K562 (cell line): ENCODE measurements around the gene FXYD1. TPM values are rescaled to one million over a fixed set of nuclear protein-coding genes. Genes with fewer than 3 reads are reported as not detected.

Experiments used
- GTF2E2 ChIP-seq: fragments of 200-800 bp; sonication (Bioruptor generic); IDR thresholded peaks from 2 replicates; pipeline ENCODE4 v1.6.1; 2016; ENCODE audit warnings: missing genetic modification characterization, missing compliant biosample characterization
- HDAC8 ChIP-seq: fragments of 450-650 bp; IDR thresholded peaks from 2 replicates; pipeline ENCODE4 v1.6.1; 2016; ENCODE audit warnings: mild to moderate bottlenecking, missing genetic modification characterization, moderate library complexity, missing compliant biosample characterization
- HNRNPK ChIP-seq: fragments of 200-400 bp; formaldehyde crosslinking; IDR thresholded peaks from one replicate; pipeline ENCODE4 v1.6.1; 2018; ENCODE audit warnings: mild to moderate bottlenecking, low read depth, low read length; ENCODE audit not compliant: poor library complexity, severe bottlenecking
- IRF2 ChIP-seq: sonication (generic); formaldehyde crosslinking; IDR thresholded peaks from 2 replicates; pipeline ENCODE4 v1.8.1; 2022; ENCODE audit warnings: mild to moderate bottlenecking, missing genetic modification reagents
- KLF6 ChIP-seq: fragments of 250-450 bp; sonication (Bioruptor Pico); IDR thresholded peaks from 2 replicates; pipeline ENCODE4 v1.4.0; 2020; ENCODE audit warnings: mild to moderate bottlenecking, moderate library complexity, borderline replicate concordance
- PYGO2 ChIP-seq: fragments of 450-650 bp; IDR thresholded peaks from 2 replicates; pipeline ENCODE4 v1.6.1; 2016; ENCODE audit warnings: mild to moderate bottlenecking, missing genetic modification characterization, moderate library complexity, missing compliant biosample characterization
- RBM34 ChIP-seq: fragments of 200-400 bp; formaldehyde crosslinking; IDR thresholded peaks from 2 replicates; pipeline ENCODE4 v1.6.1; 2018; ENCODE audit warnings: low read length, borderline replicate concordance; ENCODE audit not compliant: insufficient read depth
- ZFP36 ChIP-seq: fragments of 150-350 bp; IDR thresholded peaks from 2 replicates; pipeline ENCODE4 v1.6.1; 2018; ENCODE audit warnings: low read length, low read depth; ENCODE audit not compliant: partially characterized antibody
- ZNF134 ChIP-seq: fragments of 250-450 bp; sonication (Bioruptor Pico); conservative IDR thresholded peaks from 2 replicates; pipeline ENCODE4 v1.4.0; 2020
- polyA plus RNA-seq, 8 experiments: library from polyadenylated mRNA; depleted of rRNA in 4 of 8; stranded (reverse) in 5 of 8; unstranded in 3 of 8; fragments of >200 nt; fragmentation: Nextera tagmentation in 2 of 8; fragmentation: Illumina TruSeq in 1 of 8; extraction: Ambion mirVana in 2 of 8; extraction: Trizol in 1 of 8; gene quantifications; 2 replicates each; pipeline versions ENCODE4 v1.2.1 to v1.2.3, GENCODE V29; 2011 to 2014; ENCODE audit warnings: inconsistent platforms in 1 of 8, missing spikeins in 1 of 8
- total RNA-seq, 7 experiments: library from RNA; depleted of rRNA in 6 of 7; stranded (reverse); fragments of >200 nt in 6 of 7; fragmentation: Illumina TruSeq in 2 of 7; extraction: Trizol in 2 of 7; gene quantifications; 2 replicates each; pipeline versions ENCODE4 v1.2.1 to v1.2.3, GENCODE V29; 2011 to 2021; ENCODE audit warnings: low replicate concordance in 1 of 7
- TF ChIP-seq, protein P1 (sequence below): sonication (generic); formaldehyde crosslinking; IDR thresholded peaks from 2 replicates; pipeline ENCODE4 v1.8.0; 2023; ENCODE audit warnings: mild to moderate bottlenecking, missing genetic modification reagents
- TF ChIP-seq, protein P2 (sequence below), 2 experiments: fragments of 150-350 bp in 1 of 2; IDR thresholded peaks; 2 replicates each; pipeline ENCODE4 v1.6.1; 2012 to 2016; ENCODE audit warnings: low read depth in 2 of 2, low read length in 2 of 2, mild to moderate bottlenecking in 1 of 2, moderate library complexity in 1 of 2
- TF ChIP-seq, protein P3 (sequence below): fragments of 450-650 bp; formaldehyde crosslinking; conservative IDR thresholded peaks from 2 replicates; pipeline ENCODE4 v1.4.0; 2022; ENCODE audit warnings: mild to moderate bottlenecking, missing genetic modification characterization
- TF ChIP-seq, protein P4 (sequence below): IDR thresholded peaks from 2 replicates; pipeline ENCODE4 v1.6.1; 2016; ENCODE audit warnings: missing genetic modification characterization, missing compliant biosample characterization
- TF ChIP-seq, protein P5 (sequence below): fragments of 250-450 bp; sonication (Bioruptor Pico); IDR thresholded peaks from 2 replicates; pipeline ENCODE4 v1.5.0; 2021; ENCODE audit warnings: mild to moderate bottlenecking, borderline replicate concordance
- TF ChIP-seq, protein P6 (sequence below): fragments of 250-450 bp; sonication (Bioruptor Pico); IDR thresholded peaks from 2 replicates; pipeline ENCODE4 v1.6.1; 2021; ENCODE audit warnings: mild to moderate bottlenecking

FXYD1 gene
- total and polyA plus RNA-seq, 9 of the 15 experiments (the other 6 are each of a cell fraction or from before 2014, with no cell fraction given) = 0.40 to 3.2 (median 1.8) TPM; not detected in 3

DNA sequence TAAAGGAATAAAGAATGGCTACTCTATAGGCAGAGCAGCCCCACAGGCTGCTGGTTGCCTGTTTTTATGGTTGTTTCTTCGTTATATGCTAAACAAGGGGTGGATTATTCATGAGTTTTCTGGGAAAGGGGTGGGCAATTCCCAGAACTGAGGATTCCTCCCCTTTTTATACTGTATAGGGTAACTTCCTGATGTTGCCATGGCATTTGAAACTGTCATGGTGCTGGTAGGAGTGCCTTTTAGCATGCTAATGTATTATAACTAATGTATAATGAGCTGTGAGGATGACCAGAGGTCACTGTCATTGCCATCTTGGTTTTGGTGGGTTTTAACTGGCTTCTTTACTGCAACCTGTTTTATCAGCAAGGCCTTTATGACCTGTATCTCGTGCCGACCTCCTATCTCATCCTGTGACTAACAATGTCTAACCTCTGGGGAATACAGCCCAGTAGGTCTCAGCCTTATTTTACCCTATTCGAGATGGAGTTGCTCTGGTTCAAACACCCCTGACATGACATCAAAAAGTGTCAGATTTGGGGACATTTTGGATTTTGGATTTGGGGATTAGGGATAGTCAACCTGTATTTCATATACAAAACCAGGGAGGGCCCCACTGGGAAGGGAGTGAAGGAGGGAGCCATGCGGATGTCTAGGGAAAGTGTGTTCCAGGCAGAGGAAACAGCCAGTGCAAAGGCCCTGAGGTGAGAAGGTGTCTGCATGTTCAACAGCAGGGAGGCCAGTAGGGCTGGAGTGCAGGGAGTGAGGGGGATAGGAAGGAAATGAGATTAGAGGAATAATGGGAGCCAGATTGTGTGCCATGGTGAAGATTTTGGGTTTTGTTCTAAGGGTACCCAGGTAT, 26.8 kb downstream of the FXYD1 start (continued):
- TF ChIP-seq, protein P1, sequence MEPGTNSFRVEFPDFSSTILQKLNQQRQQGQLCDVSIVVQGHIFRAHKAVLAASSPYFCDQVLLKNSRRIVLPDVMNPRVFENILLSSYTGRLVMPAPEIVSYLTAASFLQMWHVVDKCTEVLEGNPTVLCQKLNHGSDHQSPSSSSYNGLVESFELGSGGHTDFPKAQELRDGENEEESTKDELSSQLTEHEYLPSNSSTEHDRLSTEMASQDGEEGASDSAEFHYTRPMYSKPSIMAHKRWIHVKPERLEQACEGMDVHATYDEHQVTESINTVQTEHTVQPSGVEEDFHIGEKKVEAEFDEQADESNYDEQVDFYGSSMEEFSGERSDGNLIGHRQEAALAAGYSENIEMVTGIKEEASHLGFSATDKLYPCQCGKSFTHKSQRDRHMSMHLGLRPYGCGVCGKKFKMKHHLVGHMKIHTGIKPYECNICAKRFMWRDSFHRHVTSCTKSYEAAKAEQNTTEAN (CRISPR knock-in tag) = no peak
- TF ChIP-seq ZNF134 (CRISPR knock-in tag) (peak; percentile 57; the same call in 1 of the 2 replicates), PYGO2 (tag) (peak; percentile 95), IRF2 (CRISPR knock-in tag) (no peak), KLF6 (peak; percentile 93), HDAC8 (peak; percentile 82; the same call in 1 of the 2 replicates), GTF2E2 (tag) (peak; percentile 83; the same call in 1 of the 2 replicates), ZFP36 (no peak), RBM34 (no peak), HNRNPK (no peak)
- TF ChIP-seq, protein P2, sequence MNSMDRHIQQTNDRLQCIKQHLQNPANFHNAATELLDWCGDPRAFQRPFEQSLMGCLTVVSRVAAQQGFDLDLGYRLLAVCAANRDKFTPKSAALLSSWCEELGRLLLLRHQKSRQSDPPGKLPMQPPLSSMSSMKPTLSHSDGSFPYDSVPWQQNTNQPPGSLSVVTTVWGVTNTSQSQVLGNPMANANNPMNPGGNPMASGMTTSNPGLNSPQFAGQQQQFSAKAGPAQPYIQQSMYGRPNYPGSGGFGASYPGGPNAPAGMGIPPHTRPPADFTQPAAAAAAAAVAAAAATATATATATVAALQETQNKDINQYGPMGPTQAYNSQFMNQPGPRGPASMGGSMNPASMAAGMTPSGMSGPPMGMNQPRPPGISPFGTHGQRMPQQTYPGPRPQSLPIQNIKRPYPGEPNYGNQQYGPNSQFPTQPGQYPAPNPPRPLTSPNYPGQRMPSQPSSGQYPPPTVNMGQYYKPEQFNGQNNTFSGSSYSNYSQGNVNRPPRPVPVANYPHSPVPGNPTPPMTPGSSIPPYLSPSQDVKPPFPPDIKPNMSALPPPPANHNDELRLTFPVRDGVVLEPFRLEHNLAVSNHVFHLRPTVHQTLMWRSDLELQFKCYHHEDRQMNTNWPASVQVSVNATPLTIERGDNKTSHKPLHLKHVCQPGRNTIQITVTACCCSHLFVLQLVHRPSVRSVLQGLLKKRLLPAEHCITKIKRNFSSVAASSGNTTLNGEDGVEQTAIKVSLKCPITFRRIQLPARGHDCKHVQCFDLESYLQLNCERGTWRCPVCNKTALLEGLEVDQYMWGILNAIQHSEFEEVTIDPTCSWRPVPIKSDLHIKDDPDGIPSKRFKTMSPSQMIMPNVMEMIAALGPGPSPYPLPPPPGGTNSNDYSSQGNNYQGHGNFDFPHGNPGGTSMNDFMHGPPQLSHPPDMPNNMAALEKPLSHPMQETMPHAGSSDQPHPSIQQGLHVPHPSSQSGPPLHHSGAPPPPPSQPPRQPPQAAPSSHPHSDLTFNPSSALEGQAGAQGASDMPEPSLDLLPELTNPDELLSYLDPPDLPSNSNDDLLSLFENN (IDR thresholded peaks at IDR 0.05; ENCODE audit: low read depth in 2 of 2, low read length in 2 of 2) = no peak
- TF ChIP-seq, protein P3, sequence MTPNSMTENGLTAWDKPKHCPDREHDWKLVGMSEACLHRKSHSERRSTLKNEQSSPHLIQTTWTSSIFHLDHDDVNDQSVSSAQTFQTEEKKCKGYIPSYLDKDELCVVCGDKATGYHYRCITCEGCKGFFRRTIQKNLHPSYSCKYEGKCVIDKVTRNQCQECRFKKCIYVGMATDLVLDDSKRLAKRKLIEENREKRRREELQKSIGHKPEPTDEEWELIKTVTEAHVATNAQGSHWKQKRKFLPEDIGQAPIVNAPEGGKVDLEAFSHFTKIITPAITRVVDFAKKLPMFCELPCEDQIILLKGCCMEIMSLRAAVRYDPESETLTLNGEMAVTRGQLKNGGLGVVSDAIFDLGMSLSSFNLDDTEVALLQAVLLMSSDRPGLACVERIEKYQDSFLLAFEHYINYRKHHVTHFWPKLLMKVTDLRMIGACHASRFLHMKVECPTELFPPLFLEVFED (CRISPR knock-in tag) = no peak
- TF ChIP-seq, protein P4, sequence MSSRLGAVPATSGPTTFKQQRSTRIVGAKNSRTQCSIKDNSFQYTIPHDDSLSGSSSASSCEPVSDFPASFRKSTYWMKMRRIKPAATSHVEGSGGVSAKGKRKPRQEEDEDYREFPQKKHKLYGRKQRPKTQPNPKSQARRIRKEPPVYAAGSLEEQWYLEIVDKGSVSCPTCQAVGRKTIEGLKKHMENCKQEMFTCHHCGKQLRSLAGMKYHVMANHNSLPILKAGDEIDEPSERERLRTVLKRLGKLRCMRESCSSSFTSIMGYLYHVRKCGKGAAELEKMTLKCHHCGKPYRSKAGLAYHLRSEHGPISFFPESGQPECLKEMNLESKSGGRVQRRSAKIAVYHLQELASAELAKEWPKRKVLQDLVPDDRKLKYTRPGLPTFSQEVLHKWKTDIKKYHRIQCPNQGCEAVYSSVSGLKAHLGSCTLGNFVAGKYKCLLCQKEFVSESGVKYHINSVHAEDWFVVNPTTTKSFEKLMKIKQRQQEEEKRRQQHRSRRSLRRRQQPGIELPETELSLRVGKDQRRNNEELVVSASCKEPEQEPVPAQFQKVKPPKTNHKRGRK (tag) = no peak
- TF ChIP-seq, protein P5, sequence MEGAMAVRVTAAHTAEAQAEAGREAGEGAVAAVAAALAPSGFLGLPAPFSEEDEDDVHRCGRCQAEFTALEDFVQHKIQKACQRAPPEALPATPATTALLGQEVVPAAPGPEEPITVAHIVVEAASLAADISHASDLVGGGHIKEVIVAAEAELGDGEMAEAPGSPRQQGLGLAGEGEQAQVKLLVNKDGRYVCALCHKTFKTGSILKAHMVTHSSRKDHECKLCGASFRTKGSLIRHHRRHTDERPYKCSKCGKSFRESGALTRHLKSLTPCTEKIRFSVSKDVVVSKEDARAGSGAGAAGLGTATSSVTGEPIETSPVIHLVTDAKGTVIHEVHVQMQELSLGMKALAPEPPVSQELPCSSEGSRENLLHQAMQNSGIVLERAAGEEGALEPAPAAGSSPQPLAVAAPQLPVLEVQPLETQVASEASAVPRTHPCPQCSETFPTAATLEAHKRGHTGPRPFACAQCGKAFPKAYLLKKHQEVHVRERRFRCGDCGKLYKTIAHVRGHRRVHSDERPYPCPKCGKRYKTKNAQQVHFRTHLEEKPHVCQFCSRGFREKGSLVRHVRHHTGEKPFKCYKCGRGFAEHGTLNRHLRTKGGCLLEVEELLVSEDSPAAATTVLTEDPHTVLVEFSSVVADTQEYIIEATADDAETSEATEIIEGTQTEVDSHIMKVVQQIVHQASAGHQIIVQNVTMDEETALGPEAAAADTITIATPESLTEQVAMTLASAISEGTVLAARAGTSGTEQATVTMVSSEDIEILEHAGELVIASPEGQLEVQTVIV = no peak
- TF ChIP-seq, protein P6, sequence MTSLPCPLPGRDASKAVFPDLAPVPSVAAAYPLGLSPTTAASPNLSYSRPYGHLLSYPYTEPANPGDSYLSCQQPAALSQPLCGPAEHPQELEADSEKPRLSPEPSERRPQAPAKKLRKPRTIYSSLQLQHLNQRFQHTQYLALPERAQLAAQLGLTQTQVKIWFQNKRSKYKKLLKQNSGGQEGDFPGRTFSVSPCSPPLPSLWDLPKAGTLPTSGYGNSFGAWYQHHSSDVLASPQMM (CRISPR knock-in tag) = no peak
